ENCODE data around the gene CCDC85B. TPM values are rescaled to one million over a fixed set of nuclear protein-coding genes. Genes with fewer than 3 reads are reported as not detected.

The CCDC85B gene
- total and polyA plus RNA-seq, 2 of the 8 experiments (the other 6 are each of a cell fraction or from before 2014, with no cell fraction given): 19.8 to 30.8 TPM

- no peaks in the 10 kb centered on the region; a peak in 1 of 7 replicates for H3K27me3 ChIP-seq (replicated peaks in 1 of 4; ENCODE audit: control insufficient read depth in 3 of 4, extremely low read depth in 1 of 4, insufficient read depth in 3 of 4, low read length in 3 of 4)
- H3K14ac ChIP-seq (ENCODE audit: insufficient read length): no peak overlapping the region
- no peak overlapping the region for H2BK12ac ChIP-seq (ENCODE audit: low read depth, low read length)
- no peak overlapping the region for H2AK5ac ChIP-seq (ENCODE audit: low read depth, low read length)
- no peak overlapping the region for H3K56ac ChIP-seq (replicated peaks; ENCODE audit: insufficient read length, low read depth, low read length)
- H3K9ac ChIP-seq (replicated peaks in 1 of 4; ENCODE audit: extremely low read depth in 1 of 4, low read depth in 3 of 4, low read length in 3 of 4): no peak overlapping the region
- H2BK20ac ChIP-seq (ENCODE audit: low read length): no peak overlapping the region
- no peak overlapping the region for H4K91ac ChIP-seq (replicated peaks; ENCODE audit: insufficient read length, low read length)
- peaks cover 20 to 23% of the 10 kb centered on the region in 2 experiments for H4K20me1 ChIP-seq (replicated peaks in 1 of 2; ENCODE audit: control insufficient read depth in 1 of 2, insufficient read depth in 2 of 2, low read length in 2 of 2)
- H3K36me3 ChIP-seq (ENCODE audit: control insufficient read depth in 2 of 4, insufficient read depth in 4 of 4, low read length in 3 of 4): peaks cover 17 to 33% (median 30%) of the 10 kb centered on the region in 4 experiments
- H2BK15ac ChIP-seq (ENCODE audit: low read length): no peak overlapping the region
- H3K4ac ChIP-seq (replicated peaks; ENCODE audit: insufficient read length, low read depth, low read length): no peak overlapping the region
- peak in 1 of 2 experiments; percentile 93 for DNase-seq (ENCODE audit: low read depth in 1 of 2, low spot score in 2 of 2)
- no peak overlapping the region for H3K23ac ChIP-seq (ENCODE audit: insufficient read length)
- peaks cover 9 to 22% of the 10 kb centered on the region in 2 experiments for H3K79me2 ChIP-seq (ENCODE audit: control insufficient read depth in 1 of 2, insufficient read depth in 2 of 2, low read length in 2 of 2)
- ChIA-PET POLR2A (ENCODE audit: partially characterized antibody) (interaction anchor here (0.8 to 38.3 kb wide), 17 partner anchors 8 to 244 kb away, joined by 3 to 1071 read pairs (median 4); partner anchors contain the start of genes AP5B1, CCDC85B, CFL1 and CTSW), CTCF (ENCODE audit: partially characterized antibody) (interaction anchor here (0.6 to 15.2 kb wide), 42 partner anchors 9 to 1091 kb away, joined by 3 to 283 read pairs (median 5); partner anchors contain the start of genes AP5B1, CCDC85B, CFL1 and CTSW)
- peak overlapping the region; percentile 35; the same call in 1 of the 2 replicates for H2BK5ac ChIP-seq (ENCODE audit: low read depth, low read length)
- no peak overlapping the region for H3K27ac ChIP-seq (ENCODE audit: low read depth, low read length)
- 91% methylated on average over 14 of the region's 14 CpGs; no CpG with 5 or more reads in 1 of the 2 experiments for WGBS, 2 experiments (ENCODE audit: extremely low coverage in 1 of 2, insufficient coverage in 1 of 2, insufficient read length in 1 of 2, insufficient replicate concordance in 2 of 2, low coverage in 1 of 2, low lambda C conversion rate in 2 of 2, missing lambda C conversion rate in 1 of 2)
- H3K23me2 ChIP-seq (ENCODE audit: low read depth, low read length): no peaks in the 10 kb centered on the region
- peaks cover 0 to 5% (median under 1%) of the 10 kb centered on the region in 4 experiments; a peak in 5 of 7 replicates for H3K4me1 ChIP-seq (replicated peaks in 1 of 4; ENCODE audit: control insufficient read depth in 3 of 4, insufficient read depth in 4 of 4, low read length in 3 of 4)
- no peak overlapping the region for H4K8ac ChIP-seq (ENCODE audit: extremely low read depth, insufficient read depth, low read length)
- H3K9me3 ChIP-seq (ENCODE audit: insufficient read depth in 2 of 2, low read depth in 1 of 2, low read length in 1 of 2): peaks cover 7 to 10% of the 10 kb centered on the region in 2 experiments; a peak in 2 of 4 replicates
- no peak overlapping the region for H3K4me2 ChIP-seq (ENCODE audit: insufficient read depth in 1 of 2, low read depth in 2 of 2, low read length in 2 of 2)
- H3K79me1 ChIP-seq (ENCODE audit: low read depth, low read length): peaks cover 14% of the 10 kb centered on the region
- H3K4me3 ChIP-seq (ENCODE audit: extremely low read depth in 1 of 4, insufficient read depth in 2 of 4, low read depth in 3 of 4, low read length in 4 of 4): no peak overlapping the region
- no peak overlapping the region for H2AFZ ChIP-seq (ENCODE audit: low read length)
- no peak overlapping the region for H2BK120ac ChIP-seq (replicated peaks; ENCODE audit: low read depth, low read length)
- FAIRE-seq: peak; percentile 48
- no peak overlapping the region for H3K18ac ChIP-seq (ENCODE audit: extremely low read depth, low read length)
- no peak overlapping the region for H4K5ac ChIP-seq (ENCODE audit: insufficient read length, low read depth, low read length)
- TF ChIP-seq CTCF (IDR thresholded peaks at IDR 0.05; ENCODE audit: control extremely low read depth in 1 of 3, insufficient read depth in 1 of 3, low read depth in 1 of 3, low read length in 3 of 3) (peak in 2 of 3 experiments; percentile 69 to 88; a peak in 3 of 4 replicates), RAD21 (IDR thresholded peaks at IDR 0.05 in 1 of 2, conservative IDR thresholded peaks at IDR 0.05 in 1 of 2; ENCODE audit: low read depth in 2 of 2, low read length in 2 of 2) (peak; percentile 32 to 48; a peak in 3 of 4 replicates), TBP (IDR thresholded peaks at IDR 0.05; ENCODE audit: low read depth, low read length) (peak; percentile 33; the same call in 1 of the 2 replicates), CHD1 (IDR thresholded peaks at IDR 0.05; ENCODE audit: low read depth, low read length) (no peak), TCF12 (IDR thresholded peaks at IDR 0.05; ENCODE audit: low read depth, low read length) (0 out of 2 replicates have a peak, but pooled peaks have one; percentile 24), SP1 (IDR thresholded peaks at IDR 0.05; ENCODE audit: low read depth, low read length) (peak; percentile 33; the same call in 1 of the 2 replicates), CREB1 (IDR thresholded peaks at IDR 0.05) (peak; percentile 64; the same call in 1 of the 2 replicates), HDAC6 (IDR thresholded peaks at IDR 0.05; ENCODE audit: low read depth, low read length) (no peak), TAF7 (optimal IDR thresholded peaks at IDR 0.05; ENCODE audit: borderline replicate concordance, low read depth, low read length) (peak; percentile 43)
Observed at GRCh38 chr11:65851083-65851579, 39.3 kb upstream of the CCDC85B start.

Data from H1 (cell line).